Parathyroid adenoma (tissue), 2 donors: Measurements from ENCODE around the gene FOXI1.

Experiments used
- H2AFZ ChIP-seq: fragments of 300-600 bp; sonication (generic); one replicate; pipeline ENCODE4 v1.7.0; 2017; ENCODE audit warnings: antibody characterized with exemption, mild to moderate bottlenecking
- H3K27ac ChIP-seq: fragments of 300-600 bp; sonication (generic); one replicate; pipeline ENCODE4 v1.7.0; 2017
- H3K27me3 ChIP-seq: fragments of 300-600 bp; sonication (generic); one replicate; pipeline ENCODE4 v1.7.0; 2017; ENCODE audit warnings: low read length; ENCODE audit not compliant: control insufficient read depth, insufficient read depth
- H3K36me3 ChIP-seq: fragments of 300-600 bp; sonication (generic); one replicate; pipeline ENCODE4 v1.7.0; 2017; ENCODE audit warnings: low read length; ENCODE audit not compliant: control insufficient read depth, insufficient read depth
- H3K4me1 ChIP-seq: fragments of 300-600 bp; sonication (generic); one replicate; pipeline ENCODE4 v1.7.0; 2017; ENCODE audit warnings: control low read depth
- H3K4me2 ChIP-seq: fragments of 300-600 bp; sonication (generic); one replicate; pipeline ENCODE4 v1.7.0; 2017; ENCODE audit warnings: low read length
- H3K4me3 ChIP-seq: fragments of 300-600 bp; sonication (generic); one replicate; pipeline ENCODE4 v1.7.0; 2017; ENCODE audit warnings: low read depth, low read length
- H3K79me2 ChIP-seq: fragments of 300-600 bp; sonication (generic); one replicate; pipeline ENCODE4 v1.7.0; 2017; ENCODE audit warnings: control low read depth
- H3K9ac ChIP-seq: fragments of 300-600 bp; sonication (generic); one replicate; pipeline ENCODE4 v1.7.0; 2017; ENCODE audit warnings: mild to moderate bottlenecking
- H3K9me3 ChIP-seq: fragments of 300-600 bp; sonication (generic); one replicate; pipeline ENCODE4 v1.7.0; 2017; ENCODE audit warnings: low read length; ENCODE audit not compliant: control insufficient read depth
- TF ChIP-seq, protein P1 (sequence below): fragments of 300-600 bp; sonication (generic); IDR thresholded peaks from one replicate; pipeline ENCODE4 v1.7.0; 2017; ENCODE audit warnings: antibody characterized with exemption, mild to moderate bottlenecking
- donor health status: primary hyperparathyroidism.

Gene FOXI1

DNA sequence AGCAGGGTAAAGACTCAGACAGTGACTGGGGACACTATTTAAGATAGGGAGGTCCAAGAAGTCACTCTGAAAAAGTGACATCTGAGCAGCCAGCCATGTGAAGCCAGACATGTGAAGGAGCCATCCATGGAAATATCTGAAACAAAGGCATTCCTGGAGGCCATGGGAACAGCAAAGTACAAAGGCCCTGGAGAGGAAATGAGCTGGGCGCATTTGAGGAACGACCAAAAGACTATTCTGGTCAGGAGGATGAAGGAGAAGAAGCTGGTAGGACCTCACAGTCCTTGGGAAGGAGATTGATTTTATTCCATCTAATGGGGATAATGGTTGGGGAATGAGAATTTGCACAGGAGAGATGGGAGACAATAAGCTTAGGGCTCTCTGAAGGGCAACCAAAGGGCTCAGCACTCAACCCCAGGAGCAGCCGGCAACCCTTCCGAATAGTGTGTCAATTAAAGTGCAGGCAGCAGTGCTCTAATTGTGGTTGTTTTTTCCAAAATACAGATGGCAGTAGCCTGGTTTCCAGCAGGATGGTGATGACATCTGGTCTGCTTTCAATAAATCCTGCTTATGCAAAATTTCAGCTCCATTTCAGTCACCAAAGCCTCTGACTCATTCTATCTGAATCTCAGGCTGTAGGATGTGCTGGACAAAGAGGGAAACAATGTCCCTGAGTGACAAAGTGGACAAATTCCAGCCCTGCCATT is 26.7 kb downstream of the FOXI1 start:
- no peak overlapping the region for H3K4me2 ChIP-seq
- H2AFZ ChIP-seq, result no peak overlapping the region
- H3K27ac ChIP-seq, result no peak overlapping the region
- no peaks in the 10 kb centered on the region for H3K36me3 ChIP-seq
- H3K9ac ChIP-seq, result no peak overlapping the region
- no peak overlapping the region for H3K4me3 ChIP-seq
- TF ChIP-seq, protein P1, sequence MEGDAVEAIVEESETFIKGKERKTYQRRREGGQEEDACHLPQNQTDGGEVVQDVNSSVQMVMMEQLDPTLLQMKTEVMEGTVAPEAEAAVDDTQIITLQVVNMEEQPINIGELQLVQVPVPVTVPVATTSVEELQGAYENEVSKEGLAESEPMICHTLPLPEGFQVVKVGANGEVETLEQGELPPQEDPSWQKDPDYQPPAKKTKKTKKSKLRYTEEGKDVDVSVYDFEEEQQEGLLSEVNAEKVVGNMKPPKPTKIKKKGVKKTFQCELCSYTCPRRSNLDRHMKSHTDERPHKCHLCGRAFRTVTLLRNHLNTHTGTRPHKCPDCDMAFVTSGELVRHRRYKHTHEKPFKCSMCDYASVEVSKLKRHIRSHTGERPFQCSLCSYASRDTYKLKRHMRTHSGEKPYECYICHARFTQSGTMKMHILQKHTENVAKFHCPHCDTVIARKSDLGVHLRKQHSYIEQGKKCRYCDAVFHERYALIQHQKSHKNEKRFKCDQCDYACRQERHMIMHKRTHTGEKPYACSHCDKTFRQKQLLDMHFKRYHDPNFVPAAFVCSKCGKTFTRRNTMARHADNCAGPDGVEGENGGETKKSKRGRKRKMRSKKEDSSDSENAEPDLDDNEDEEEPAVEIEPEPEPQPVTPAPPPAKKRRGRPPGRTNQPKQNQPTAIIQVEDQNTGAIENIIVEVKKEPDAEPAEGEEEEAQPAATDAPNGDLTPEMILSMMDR, result no peak
- no peaks in the 10 kb centered on the region for H3K79me2 ChIP-seq
- H3K9me3 ChIP-seq, result peaks cover 2% of the 10 kb centered on the region
- no peaks in the 10 kb centered on the region for H3K27me3 ChIP-seq
- no peaks in the 10 kb centered on the region for H3K4me1 ChIP-seq

DNA sequence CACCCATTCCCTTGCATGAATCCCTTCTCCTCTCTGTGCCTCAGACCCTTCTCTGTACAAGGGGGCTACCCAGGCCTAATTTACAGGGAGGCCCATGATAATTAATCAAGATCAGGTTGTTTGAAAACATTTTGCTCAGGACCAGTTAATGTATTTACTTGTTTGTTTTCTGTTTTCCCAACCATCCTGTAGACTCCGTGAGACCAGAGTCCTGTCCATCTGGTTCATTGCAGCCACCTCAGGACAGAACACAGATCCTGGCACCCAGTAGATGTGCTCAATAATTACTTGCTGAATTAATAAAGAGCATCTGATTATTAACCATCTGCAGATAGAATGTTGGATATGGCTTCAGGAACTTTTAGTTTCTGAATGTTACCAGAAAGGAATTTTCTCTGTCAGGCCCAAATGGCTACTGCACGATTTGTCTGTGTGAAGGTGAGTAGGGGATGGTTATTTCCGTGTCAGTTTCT is 27.3 kb downstream of the FOXI1 start:
- no peaks in the 10 kb centered on the region for H3K27me3 ChIP-seq
- TF ChIP-seq, protein P1, result no peak
- H3K4me1 ChIP-seq, result no peaks in the 10 kb centered on the region
- no peak overlapping the region for H3K27ac ChIP-seq
- H2AFZ ChIP-seq, result no peak overlapping the region
- H3K9me3 ChIP-seq, result peaks cover 2% of the 10 kb centered on the region
- no peaks in the 10 kb centered on the region for H3K36me3 ChIP-seq
- no peaks in the 10 kb centered on the region for H3K79me2 ChIP-seq
- H3K4me3 ChIP-seq, result no peak overlapping the region
- H3K4me2 ChIP-seq, result no peak overlapping the region
- no peak overlapping the region for H3K9ac ChIP-seq

DNA sequence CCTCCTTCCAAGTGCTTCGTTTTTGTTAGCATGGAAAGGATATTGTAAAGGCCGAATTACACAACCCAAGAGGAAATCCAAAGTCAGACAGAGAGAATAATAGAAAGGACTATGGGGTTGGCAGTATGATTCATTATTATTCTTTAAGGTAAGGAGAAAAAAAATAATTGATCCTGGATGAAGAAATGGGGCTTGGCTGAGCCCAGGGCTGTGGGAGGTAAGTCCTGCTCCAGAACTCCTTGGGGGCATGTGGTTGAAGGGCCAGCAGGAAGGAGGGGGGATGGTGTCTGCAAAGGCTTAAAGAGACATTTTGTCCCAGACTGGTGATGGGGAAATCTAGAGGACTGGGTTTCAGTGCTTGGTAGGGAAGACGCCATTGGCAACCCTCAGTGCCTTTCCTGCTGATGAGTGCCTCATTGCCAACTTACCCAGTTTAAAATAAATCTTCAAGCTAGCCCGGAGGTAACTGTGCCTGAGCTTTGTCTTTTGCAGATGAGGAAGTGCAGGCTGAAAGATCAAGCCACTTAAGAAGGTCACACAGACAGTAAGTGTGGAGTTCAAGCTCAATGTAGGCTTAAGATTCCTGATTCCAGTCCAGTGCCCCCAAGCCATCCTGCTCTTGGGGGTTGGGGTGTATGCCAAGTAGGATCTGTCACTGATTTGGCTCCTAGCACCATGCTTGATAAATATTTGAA is 30.2 kb downstream of the FOXI1 start:
- Histone ChIP-seq H3K4me1 (no peaks in the 10 kb centered on the region), H3K4me2 (no peak overlapping the region), H3K27me3 (no peaks in the 10 kb centered on the region), H3K4me3 (no peak overlapping the region), H2AFZ (no peak overlapping the region), H3K9me3 (no peaks in the 10 kb centered on the region), H3K27ac (no peak overlapping the region), H3K36me3 (no peaks in the 10 kb centered on the region), H3K9ac (no peak overlapping the region), H3K79me2 (no peaks in the 10 kb centered on the region)
- TF ChIP-seq, protein P1, result no peak

DNA sequence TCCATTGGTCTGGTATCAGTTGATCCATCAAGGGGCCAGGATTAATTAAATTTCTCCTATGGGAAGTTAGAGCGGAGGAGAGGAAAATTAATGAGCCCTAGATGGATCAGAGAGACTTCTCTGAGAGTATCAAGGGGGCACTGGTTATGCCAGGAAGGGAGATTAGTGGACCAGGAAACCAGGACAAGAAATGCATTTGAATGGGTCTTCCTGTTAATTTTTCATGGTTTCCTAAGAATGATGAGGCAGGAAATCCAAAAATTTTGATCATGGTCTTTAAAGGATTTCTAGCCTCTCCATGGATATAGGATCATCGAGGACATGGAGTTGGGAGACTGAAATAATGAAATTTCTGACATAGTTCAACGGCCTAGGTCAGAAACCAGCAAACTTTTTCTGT is 30.8 kb downstream of the FOXI1 start:
- Histone ChIP-seq H2AFZ (no peak overlapping the region), H3K4me1 (no peaks in the 10 kb centered on the region), H3K4me3 (no peak overlapping the region), H3K9ac (no peak overlapping the region), H3K36me3 (no peaks in the 10 kb centered on the region), H3K79me2 (no peaks in the 10 kb centered on the region), H3K27me3 (no peaks in the 10 kb centered on the region), H3K4me2 (no peak overlapping the region), H3K9me3 (no peaks in the 10 kb centered on the region), H3K27ac (no peak overlapping the region)
- TF ChIP-seq, protein P1, result no peak
